ENCODE results near the gene SMURF2.

Gene SMURF2

GRCh38 chr17:64534187-64534586 lies 127.9 kb downstream of the SMURF2 start:
- no peak for DNase-seq

DNA sequence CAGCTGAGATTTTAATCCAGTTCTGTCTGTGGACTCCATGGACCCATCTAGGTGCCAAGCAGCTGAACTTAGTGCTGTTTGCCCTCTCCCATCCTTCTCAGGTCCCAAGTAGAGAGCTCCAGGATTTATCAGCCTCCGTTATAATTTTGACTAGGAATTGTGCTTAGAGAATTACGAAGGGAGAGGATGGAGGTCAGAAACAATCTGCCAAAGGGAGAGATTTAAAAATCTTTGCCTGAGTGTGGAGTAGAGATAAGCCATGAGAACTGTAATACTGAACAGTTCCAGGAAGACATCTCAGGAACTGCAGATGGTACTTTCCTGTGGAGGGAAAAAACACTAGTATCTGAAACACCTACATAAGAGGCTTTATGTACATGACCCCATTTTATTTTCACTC lies 128.3 kb downstream of the SMURF2 start:
- no peak for DNase-seq

DNA sequence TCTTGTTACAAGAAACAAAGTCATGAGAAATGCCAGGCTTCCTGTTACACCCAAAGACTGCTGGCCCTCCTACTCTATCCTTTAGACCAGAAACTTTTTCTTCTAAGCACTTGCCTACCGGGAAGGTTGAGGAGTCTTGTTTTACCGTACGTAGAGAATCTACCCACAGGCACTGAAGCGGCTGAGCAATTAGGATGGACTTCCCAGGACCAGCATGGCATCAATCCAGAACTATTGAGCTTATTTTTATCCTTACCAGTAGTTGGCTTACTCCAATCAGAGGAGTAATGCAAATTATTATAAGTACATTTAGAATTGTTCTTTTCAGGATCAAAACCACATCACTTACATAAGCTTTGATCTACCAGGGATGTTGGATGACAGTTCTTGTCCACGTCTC lies 129.7 kb downstream of the SMURF2 start:
- no peak for DNase-seq

DNA sequence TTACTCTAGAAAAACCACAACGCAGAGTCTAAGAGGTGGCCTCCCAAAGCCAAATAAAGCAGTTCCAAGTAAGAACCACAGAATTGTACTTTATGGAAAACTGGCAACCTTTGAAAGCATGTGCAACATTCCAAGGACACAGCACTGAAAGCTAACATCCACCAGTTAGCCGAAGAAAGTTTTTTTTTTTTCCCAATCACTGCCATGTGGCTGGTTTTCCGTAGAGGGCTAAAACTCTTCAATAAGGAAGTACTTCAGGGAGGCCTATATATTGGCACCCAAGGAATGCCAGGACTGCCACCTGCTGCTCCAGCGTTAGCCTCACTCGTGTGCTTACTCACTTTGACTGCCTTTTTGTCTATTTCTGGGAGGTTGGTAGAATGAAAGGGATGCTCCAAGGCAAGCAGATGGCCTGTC lies 130.1 kb downstream of the SMURF2 start:
- DNase-seq: no peak

GRCh38 chr17:64529221-64529620 lies 132.9 kb downstream of the SMURF2 start:
- DNase-seq: no peak

DNA sequence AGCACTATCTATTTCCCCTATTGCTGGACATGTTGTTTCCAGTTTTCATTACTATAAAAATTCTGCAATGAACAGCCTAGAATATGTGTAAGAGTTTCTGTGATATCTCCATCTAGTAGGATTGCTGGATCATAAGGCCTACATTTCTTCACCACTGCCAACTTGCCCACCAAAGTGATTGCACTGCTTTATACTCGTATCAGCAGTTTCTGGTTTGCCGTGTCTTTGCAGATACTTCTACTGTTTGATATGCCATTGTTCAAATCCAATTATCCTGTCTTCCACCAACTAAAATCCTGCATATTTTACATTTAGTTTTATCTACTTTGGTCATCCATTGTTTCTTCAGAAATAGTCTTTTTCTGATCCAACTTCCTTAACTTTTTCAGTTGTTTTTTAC lies 134.2 kb downstream of the SMURF2 start:
- no peak for DNase-seq

GRCh38 chr17:64520359-64520758 lies 141.7 kb downstream of the SMURF2 start:
- no peak for DNase-seq

- no peak for DNase-seq
These were observed 142.5 kb downstream of the SMURF2 start for GRCh38 chr17:64519601-64520000.

DNA sequence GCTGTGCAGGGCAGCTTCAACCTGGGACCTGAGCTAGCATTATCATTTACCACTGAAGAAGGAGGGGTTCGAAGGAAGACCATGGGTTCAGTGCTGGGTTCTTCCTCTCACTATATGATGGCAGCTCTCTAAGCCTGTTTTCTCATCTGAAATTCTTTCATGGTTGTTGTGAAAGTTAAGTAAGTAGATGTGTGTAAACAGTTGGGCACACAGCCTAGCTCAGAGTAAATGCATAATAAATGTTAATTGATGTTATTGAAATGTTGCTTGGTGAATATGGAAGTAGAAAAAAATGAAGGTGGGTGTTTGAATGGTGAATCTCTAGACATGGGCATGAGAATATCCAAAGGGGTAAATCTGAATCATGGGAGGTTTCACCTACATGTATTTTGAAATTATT lies 146.3 kb downstream of the SMURF2 start:
- DNase-seq: no peak

DNA sequence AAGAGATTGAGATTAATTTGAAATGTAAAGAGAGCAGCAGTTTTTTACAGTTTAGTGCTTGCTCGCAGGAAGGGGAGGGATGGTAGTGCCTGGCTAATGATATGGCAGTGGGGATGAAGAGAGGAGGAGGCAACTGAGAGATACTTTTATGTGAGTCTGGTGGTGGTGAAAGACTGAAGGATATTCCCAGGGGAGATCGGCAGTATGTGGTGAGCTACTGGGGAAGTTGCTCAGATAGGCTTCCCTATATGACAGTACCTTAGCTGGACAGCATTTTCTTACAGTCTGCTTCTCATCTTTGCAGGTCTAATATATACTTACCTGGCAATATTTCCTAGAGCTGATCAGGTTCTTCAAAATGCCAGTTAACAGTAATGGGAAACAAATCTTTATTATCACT lies 146.7 kb downstream of the SMURF2 start:
- DNase-seq: no peak

- no peak for DNase-seq
These were observed 152.9 kb downstream of the SMURF2 start for GRCh38 chr17:64509179-64509578.

- no peak for DNase-seq
These were observed 153.4 kb downstream of the SMURF2 start for GRCh38 chr17:64508683-64509082.

DNA sequence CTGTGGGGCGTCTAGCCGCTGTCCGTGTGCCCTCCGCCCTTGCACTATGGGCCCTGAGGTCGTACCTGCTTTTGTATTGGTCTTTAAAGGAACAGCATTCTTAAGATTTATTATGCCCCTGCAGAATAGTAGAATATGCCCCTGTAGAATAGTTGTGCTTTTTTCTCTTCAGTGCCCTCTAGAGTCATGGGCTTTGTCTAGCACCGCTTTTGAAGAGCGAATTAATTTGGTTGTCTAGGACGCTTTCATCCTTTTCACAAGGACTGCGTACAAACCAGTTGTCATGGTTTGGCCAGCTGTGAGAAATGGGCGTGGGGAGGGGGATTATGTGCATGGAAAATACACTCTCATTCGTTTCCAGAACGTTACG lies 154.7 kb downstream of the SMURF2 start:
- peak; percentile 35 for DNase-seq

DNA sequence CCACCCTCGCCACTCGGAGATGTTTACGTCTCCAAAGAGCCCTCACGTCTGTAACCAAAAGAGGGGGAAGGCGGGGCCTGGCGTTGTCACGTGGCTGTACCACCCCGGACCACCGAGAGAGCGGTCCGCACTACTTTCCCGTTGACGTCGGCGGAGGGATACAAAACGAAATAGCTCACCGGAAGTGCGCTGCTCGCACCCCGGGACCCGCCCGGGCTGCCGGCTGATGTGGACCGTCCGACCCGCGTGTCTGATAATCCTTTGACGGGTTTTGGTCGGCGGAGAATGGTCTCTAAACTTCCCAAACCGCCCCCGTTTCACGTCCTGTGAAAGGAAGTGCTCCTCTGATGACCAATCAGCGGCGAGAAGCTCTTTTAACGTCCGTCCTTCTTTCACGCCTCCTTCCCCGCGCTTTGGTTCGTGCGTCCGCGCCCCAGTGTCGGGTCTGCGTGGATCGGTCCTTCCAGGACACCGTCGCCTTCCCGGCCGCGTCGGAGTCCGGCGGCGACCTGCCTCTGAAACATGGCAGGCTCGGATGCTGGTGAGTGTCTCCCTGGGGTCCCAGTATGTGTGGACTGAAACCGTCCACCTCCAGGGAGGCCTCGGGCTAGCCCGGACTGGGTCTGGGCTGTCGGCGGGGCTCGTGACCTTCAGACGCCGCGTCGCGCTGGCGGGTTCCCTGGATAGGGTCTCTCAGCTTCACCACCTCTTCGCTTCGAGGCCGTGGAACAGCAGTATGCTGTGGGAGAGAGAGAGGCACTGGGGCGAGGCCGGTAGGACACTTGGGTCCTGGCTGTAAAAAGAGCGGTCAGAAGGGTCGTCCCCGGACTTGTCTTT lies 155.3 kb downstream of the SMURF2 start, which contains the start of gene CEP95:
CEP95 (plus strand) TSS at position 402 of the 837 bp plus-strand sequence; CDS start at position 523, 121 bp downstream.
- DNase-seq: peak; percentile 80

DNA sequence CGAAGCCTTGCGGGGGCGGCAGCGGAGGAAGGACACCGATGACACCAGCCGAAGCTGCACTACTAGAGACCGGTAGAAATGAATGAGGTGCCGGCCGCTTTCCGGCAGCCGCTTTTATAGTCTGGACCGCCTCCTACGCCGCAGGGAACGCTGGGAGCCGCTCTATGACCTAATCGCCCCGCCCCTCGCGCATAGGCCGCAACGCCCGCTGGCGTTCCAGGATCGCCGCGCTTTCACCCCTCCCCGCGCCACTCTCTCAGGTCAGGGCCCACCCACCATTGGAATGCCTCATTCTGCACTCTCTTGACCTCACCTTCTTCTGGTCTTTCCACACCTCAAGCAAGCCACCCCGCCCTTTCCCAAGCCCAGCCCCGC lies 155.9 kb downstream of the SMURF2 start, which contains the start of gene DDX5:
DDX5 (minus strand) TSS at position 89 of the 375 bp plus-strand sequence. CDS start 170 bp downstream, outside the sequence.
- DNase-seq: peak; percentile 80

- peak; percentile 39 for DNase-seq
These were observed 156.5 kb downstream of the SMURF2 start for GRCh38 chr17:64505340-64506200.

DNA sequence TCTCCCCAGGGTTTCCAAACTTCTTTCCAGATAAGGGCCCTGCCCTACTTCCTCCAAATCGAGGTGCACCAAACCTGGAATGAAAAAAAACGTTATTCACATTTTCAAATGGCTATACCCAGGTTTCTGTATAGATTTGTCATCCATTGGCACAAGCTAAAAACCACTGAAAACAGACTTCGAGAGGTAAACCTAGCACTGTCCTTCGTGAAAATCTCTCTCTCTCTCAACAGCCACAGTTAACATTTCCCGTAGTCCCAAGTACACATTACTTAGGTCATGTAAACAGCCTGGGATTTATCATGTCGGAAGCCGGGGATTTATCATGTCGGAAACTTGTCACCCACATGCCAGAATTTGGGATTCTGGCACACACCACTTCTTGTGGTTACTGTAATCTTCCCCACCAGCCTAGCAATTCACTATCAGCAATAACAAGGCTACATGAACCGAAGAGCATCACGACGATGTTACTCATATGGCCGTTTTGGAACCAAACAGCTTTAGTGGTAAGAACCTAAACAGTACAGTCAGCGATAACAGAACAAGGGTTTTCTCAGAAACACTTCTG lies 157.3 kb downstream of the SMURF2 start:
- DNase-seq: no peak

GRCh38 chr17:64503821-64504768 lies 158.0 kb downstream of the SMURF2 start:
- DNase-seq: no peak

- no peak for DNase-seq
These were observed 158.8 kb downstream of the SMURF2 start for GRCh38 chr17:64503341-64503740.

DNA sequence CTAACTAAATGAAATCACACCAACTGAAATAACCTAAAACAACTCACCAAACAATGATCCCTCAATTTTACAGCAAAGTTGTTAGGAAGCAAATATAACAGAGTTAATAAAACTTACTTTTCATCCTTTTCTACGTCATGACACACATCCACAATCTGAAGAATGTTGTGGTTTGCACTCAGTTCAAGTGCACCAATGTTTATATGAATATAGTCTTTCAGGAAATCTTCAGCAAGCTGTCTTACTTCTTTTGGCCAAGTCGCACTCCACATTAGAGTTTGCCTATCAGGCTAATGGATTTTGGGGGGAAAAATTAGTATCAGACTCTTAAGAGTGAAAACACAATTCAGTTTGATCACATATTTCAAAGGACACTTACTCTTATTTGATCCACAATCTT lies 159.3 kb downstream of the SMURF2 start:
- DNase-seq: no peak

DNA sequence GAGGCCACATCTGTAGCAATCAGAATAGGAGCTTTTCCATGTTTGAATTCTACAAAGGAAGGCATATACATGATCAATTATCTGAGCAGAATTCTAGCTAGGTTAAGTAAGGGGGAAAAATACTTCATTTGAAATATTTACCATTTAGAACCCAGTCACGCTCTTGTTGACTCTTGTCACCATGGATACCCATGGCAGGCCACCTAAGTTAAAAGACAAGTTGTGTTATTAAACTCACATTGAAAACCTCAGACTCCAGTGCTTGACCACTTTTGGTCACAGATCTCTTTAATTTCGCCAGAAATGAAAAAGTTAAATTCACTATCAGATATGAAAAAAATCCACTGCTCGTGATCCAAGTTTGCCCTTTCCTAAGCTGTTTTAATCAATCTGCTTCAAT lies 160.1 kb downstream of the SMURF2 start:
- DNase-seq: no peak
